ENCODE data around the gene SKAP1.

SKAP1 gene

GRCh38 chr17:48134912-48135480, 295.0 kb downstream of the SKAP1 start:
- DNase-seq = peak in 1 of 2 experiments; percentile 6

- peak in 1 of 2 experiments; percentile 10 for DNase-seq
These were observed 297.6 kb downstream of the SKAP1 start for GRCh38 chr17:48132385-48132784.

DNA sequence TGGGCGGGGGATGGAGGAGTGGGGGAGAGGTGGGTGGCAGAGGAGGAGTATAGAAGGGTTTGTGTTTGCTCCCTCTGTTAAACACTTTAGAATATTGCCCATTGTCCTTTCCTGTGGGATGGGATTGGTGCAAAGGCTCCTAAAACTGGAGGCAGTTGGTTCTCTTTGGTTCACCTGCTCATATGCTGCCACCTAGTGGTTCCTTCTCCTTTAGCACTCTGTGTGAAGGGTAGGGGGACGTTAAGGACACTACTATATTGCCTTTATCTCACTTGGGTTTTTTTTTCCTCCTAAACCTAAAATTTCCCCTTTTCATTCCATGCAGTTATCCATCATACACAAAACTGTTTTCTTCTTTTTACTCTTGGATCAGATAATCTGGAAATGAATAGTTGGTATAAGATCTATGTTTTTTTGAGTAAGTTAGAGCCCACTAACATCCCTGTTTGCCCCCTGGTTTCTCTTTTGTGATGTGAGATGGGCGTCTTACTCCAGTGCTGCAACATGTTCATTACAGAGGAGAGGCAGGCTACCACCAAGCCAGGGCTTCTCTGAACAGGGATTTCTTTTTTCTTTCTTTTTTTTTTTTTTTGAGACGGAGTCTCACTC, 298.7 kb downstream of the SKAP1 start:
- peak; percentile 50 to 51 for DNase-seq

GRCh38 chr17:48129981-48130380, 300.0 kb downstream of the SKAP1 start:
- peak in 1 of 2 experiments; percentile 10 for DNase-seq

DNA sequence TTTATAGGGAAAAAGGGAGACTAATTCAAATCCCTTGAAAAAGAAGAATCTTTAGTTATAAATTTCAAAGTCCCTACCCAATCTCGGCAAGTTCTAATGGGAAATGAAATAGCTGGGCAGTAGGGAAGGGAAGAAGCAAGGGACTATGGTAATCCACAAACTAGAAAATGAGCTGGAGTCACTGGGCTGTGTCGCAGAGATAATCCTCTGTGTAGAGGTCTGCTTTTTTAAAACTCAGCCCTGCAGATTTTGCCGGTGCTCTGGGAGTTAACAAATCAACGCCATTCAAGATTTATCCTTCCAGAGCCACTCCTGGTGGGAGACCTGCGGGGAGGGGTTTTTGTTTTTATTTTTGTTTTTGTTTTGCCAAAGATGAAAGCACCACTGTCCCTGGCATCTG, 301.6 kb downstream of the SKAP1 start:
- DNase-seq = no peak

GRCh38 chr17:48127371-48128051, 302.5 kb downstream of the SKAP1 start:
- DNase-seq = no peak

GRCh38 chr17:48126532-48126850, 303.5 kb downstream of the SKAP1 start:
- DNase-seq = no peak

DNA sequence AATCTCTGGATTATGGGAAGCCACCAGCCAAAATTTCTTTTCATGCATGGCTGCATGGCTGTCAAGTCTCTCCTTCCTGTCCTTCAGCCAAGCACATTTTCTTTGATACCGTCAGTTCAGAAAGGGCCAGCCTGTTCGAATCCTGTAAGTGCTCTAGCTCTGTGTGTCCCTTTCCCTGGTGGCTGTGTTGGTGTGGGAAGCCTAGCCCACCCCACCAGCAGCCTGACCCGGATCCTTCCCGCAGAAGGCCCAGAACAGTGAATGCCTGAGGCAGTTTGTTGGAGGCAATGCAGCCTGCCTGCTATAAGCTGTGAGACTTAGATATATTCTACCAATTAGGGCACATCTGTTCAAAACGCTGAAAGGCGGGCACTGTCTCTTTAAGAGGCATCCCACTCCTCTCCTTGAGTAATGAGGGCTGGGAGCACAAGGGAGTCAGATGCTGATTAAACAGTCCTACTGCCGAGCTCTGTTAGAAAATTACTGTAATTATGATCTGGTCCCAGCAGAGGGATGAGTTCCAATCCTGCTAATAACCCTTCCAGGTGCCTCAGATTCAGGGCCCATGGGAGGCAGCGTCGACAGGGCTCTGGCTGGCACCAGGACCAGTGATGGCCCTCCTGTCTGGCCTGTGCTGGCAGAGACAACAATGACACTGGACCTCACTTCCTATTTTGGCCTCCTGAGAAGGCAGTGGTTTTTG, 304.0 kb downstream of the SKAP1 start:
- DNase-seq = no peak

- no peak for DNase-seq
These were observed 306.1 kb downstream of the SKAP1 start for GRCh38 chr17:48123776-48124388.

DNA sequence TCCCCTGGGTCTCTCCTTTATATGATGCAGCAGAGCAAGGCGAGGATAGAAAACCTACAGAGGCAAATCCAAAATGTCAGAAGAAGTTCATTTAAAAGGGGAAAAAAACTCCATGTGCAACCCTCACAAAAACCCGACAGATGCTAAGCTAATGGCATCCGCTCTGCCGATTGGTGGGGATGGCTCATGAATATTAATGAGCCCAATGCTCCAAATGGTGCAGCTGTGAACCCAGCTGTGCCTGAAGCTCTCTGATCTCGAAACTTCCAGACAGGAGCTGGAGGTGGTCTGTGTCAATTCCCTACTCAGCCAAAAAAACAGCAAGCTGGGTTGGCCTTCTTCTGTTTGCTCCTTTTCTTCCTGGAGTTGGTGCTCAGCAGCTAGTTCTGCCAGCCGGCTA, 306.9 kb downstream of the SKAP1 start:
- DNase-seq = no peak

GRCh38 chr17:48122665-48123045, 307.4 kb downstream of the SKAP1 start:
- DNase-seq = no peak

DNA sequence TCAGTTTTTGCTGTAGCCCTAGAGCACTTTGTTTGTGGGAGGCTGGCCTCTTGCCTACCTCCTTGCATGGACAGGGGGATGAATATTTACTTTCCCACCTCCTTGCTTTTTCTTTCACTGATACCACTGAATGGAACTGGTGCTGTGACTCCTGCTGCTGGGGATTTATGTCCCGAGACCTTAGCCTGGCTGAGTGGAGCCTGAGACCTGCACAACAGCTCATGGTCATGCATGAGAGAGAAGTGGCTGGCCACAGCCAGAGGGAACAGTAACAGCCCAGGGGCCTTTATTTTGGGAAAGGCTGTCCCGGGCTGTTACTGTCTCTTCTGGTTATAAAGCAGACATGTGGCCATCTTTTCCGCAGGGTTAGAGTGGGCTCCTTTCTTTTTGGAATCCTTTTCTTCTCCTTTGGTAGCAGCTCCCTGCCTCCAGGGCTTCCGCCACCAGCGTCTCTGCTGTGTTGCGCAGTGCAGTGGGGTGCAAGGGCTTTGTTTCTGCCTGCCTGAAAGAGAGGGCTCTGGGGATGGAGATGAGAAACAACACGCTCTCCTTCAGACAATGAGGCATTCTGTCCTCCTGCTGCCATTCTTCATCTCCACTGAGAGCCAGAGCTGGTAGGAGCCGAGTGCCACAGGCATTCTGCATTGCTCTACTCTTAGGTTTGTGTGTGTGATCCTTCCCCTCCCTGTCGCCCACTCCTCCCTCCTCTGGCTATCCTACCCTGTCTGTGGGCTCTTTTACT, 307.9 kb downstream of the SKAP1 start:
- DNase-seq = no peak

DNA sequence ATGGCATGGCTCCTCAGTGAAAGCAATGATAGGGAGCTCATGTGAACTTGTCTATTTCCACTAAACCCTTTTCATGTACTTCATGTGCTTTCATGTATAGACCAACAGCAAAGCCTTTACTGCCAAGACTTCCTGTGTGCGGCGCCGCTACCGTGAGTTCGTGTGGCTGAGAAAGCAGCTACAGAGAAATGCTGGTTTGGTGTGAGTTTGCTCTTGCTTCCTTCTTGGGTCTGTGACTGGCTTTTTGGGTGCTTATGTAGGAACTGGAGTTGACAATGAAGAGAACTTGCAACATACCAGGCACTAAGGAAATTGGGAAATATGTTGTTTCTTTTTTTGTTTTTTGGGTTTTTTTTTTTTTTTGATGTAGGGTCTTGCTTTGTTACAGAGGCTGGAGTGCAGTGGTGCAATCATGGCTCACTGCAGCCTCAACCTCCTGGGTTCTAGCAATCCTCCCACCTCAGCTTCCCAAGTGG, 316.8 kb downstream of the SKAP1 start:
- peak; percentile 47 to 49 for DNase-seq

GRCh38 chr17:48111937-48112241, 318.1 kb downstream of the SKAP1 start:
- no peak for DNase-seq

GRCh38 chr17:48110761-48111160, 319.3 kb downstream of the SKAP1 start:
- DNase-seq = no peak

DNA sequence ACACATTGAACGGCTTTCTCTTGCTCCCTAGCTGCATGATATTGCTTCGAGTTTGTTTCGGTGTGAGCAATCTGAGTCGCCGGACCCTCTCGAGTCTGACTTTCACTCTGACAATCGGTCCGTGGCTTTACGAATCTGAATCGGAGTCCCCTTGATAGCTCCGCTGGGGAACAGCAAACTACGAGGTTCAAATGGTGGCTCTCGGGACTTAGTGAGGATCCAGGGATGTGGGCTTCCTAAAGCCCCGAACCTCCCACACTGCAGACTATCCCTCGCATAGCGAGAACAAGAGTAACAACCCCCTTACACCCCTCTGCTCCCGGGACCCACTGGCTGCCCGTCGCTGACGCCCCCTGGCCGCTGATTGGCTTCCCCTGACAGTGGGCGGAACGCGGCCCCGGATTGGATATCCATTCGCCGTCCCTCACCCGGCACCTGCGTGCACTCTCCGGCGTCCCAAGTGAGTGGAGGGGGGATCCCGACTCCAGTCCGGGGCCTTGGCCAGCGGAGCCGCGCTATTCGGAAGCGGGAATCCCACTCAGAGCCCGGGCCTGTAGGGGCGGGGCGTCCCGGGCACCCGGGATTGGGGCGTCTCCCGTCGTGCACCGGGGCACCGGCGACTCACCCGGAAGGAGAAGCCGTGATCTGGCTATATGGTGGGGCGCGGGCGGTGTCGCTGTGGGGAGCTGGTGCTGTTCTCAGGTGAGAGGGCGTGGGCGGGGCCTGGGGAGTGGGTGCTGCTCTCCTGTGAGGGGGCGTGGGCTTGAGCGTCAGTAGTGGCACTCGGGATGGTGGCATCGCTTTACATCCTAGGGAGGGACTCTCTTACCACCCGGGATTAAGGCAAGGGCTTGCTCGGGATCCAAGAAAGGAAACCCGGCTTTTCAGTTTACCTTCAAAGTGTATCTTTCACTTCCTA, 322.6 kb downstream of the SKAP1 start, which contains the start of gene SNX11:
Gene SNX11, plus strand, starts transcription at position 630 of the 919 bp plus-strand sequence. CDS start 4,278 bp downstream, outside the sequence.
- peak; percentile 95 for DNase-seq

DNA sequence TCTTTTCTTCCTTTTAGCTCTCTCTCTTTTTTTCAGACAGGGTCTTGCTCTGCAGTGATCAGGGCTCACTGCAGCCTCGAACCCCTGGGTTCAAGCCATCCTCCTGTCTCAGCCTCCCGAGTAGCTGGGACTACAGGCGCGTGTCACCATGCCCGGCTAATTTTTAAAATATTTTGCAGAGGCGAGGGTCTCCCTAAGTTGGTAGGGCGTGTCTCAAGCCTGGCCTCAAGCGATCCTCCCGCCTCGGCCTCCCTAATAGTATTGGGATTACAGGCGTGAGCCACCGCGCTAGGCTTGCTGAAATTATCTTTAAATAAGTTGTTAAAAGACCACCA, 323.2 kb downstream of the SKAP1 start:
- DNase-seq = no peak

DNA sequence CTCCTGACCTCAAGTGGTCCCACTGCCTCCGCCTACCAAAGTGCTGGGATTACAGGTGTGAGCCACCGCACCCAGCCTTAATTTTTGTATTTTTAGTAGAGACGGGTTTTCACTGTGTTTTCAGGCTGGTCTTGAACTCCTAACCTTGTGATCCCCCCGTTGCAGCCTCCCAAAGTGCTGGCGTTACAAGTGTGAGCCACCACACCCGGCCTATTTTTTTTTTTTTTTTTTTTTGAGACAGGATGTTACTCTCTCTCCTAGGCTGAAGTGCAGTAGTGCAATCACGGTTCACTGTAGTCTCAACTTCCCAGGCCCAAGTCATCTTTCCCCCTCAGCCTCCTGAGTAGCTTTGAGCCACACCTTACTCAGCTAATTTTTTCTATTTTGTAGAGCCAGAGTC, 325.6 kb downstream of the SKAP1 start:
- no peak for DNase-seq

DNA sequence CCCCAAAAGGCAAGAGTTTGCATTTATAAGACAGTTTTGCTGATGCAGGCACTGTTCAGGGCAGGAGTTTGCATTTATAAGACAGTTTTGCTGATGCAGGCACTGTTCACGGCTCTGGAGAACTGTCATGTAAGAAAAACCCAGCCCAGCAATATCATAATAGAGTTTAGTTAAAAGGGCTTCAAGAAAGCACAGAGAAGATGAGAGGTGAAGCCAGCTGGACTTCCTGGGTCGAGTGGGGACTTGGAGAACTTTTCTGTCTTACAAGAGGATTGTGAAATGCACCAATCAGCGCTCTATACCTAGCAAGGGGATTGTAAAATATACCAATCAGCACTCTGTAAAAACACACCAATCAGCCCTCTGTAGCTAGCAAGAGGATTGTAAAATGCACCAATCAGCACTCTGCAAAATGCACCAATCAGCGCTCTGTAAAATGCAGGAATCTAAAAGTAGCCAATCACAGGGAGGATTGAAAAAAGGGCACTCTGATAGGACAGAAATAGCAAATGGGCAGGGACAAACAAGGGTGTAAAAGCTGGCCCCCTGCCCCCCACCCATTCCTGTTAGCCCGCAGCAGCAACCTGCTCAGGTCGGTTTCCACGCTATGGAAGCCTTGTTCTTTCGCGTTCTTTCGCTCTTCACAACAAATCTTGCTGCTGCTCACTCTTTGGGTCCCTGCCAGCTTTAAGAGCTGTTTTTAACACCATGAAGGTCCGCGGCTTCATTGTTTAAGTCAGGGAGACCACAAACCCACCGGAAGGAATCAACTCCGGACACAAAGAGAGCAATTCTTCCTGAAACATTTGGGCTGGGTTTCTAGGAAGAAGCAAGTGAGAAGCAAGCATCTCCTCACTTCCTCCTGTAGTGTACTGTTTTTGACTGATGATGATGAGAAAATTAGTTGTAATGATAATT, 327.0 kb downstream of the SKAP1 start:
- peak; percentile 45 to 52 for DNase-seq

DNA sequence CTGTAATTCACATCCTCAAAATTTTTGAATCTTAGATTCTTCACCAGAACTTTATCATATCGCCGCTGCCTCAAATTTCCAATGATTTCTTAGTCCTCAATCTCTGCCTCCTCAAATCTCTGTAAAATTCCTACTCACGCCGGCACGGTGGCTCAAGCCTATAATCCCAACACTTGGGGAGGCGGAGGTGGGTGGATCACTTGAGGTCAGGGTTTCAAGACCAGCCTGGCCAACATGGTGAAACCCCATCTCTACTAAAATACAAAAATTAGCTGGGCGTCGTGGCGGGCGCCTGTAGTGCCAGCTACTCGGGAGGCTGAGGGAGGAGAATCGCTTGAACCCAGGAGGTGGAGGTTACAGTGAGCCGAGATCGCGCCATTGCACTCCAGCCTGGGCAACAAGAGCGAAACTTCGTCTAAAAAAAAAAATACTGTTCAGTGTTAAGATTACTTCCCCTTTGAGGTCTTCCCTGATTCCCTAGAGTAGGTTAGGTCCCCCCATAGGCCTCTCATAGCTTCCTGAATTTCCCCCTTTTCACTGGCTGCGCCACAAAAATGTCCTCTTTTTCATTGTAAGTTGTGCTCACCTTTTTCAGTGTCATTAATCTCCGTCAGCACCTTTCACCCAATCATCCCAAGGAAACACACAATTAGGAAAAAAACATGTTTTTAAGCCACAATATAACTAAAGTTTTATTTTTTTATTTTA, 327.8 kb downstream of the SKAP1 start:
- no peak for DNase-seq
